HG03025 (cell line): Measurements from ENCODE around the gene RPL10.
A peak's percentile ranks its signal among the peaks of the same experiment; 100 is the strongest.

Experiments
- ATAC-seq: cut with Tn5 transposase; IDR thresholded peaks from one replicate; pipeline ENCODE4 v1.9.1; 2021; ENCODE audit warnings: mild to moderate bottlenecking, moderate library complexity; ENCODE audit not compliant: unreplicated experiment, low FRiP score

RPL10 gene

DNA sequence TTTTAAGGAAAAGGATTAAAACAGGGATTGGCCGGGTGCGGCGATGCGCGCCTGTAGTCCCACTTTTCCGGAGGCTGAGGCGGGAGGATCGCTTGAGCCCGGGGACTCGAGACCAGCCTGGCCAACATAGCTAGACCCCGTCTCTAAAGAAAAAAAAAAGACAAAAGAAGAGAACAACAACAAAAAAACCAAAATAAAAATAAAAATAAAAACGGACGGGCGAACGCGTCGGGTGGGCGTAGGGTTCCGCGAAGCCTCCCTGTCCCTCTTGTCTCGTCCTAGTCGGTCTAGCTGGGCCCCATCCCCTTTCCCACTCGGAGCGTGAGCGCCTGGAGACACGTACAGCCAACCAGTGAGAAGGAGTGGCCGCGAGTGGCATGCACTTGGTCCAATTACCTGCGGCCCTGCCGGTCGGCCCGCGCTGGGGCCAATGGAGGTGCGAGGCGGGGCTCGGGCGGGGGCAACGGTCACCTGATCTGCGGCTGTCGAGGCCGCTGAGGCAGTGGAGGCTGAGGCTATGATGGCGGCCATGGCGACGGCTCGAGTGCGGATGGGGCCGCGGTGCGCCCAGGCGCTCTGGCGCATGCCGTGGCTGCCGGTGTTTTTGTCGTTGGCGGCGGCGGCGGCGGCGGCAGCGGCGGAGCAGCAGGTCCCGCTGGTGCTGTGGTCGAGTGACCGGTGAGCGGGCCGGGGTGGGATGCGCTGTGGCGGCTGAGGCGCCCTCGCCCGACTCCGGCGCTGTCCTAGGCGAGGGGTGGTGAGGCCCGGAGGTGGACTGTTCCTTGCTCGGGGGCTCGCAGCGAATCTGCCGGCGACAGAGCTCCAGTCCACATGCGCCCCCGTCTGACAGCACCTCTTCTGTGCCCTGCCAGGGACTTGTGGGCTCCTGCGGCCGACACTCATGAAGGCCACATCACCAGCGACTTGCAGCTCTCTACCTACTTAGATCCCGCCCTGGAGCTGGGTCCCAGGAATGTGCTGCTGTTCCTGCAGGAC is 30.3 kb downstream of the RPL10 start, which contains the start of gene ATP6AP1:
ATP6AP1 (plus strand) TSS at position 502 of the 996 bp plus-strand sequence; CDS start at position 518, 16 bp downstream.
- ATAC-seq, result peak; percentile 86

DNA sequence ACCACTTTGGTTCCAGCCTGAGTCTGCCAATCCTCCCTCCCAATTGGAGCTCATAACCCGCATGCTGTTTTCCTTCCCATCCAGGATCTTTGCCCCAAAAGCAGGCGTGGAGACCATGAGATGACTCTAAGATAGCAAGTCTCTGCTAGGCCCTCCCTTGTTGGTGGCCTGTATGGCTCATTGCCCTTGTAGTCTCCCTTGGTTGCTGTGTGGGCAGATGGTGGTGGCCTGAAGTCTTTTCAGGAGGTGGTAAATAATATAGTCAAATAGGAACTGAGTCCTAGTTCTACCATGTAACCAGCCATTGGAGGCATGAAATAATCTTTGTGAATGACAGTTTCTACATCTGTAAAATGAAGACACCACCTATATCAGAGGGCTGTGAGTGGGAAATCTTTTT is 31.5 kb downstream of the RPL10 start:
- no peak for ATAC-seq

DNA sequence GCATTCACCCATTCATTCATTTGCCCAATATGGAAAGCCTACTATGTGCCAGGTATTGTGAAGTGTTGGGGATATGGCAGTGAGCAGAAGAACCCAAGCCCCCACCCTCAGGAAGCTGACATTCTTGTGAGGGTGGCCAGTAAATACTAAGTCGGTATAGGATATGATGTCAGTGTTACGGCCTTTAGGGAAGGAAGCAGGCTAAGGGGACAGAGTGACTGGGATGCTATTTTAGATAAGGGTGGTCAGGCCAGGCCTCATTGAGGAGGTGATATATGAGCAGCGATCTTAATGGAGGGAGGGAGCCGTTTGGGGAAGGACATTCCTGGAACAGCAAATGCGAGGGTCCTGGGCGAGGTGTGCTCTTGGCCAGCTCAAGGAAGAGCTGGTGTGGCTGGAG is 32.3 kb downstream of the RPL10 start:
- ATAC-seq, result no peak

DNA sequence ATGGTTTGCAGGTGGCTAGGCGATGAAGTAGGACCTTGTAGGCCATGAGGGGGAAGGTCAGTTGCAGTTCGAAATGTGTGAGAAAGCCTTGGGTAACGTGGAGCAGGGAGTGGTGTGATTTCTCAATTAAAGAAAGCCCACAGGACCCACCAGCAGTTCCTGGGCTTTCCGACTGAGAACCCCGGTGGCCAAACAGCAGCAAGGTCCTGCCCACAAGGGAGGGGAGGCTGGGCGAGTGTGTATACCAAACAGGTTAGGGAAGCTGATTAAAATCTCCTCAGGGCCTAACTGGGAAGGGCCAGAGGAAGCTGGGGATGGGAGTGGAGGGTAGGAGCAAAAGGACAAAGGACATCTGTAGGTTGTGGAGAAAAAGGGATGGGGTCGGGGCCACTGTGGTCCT is 32.7 kb downstream of the RPL10 start:
- no peak for ATAC-seq

DNA sequence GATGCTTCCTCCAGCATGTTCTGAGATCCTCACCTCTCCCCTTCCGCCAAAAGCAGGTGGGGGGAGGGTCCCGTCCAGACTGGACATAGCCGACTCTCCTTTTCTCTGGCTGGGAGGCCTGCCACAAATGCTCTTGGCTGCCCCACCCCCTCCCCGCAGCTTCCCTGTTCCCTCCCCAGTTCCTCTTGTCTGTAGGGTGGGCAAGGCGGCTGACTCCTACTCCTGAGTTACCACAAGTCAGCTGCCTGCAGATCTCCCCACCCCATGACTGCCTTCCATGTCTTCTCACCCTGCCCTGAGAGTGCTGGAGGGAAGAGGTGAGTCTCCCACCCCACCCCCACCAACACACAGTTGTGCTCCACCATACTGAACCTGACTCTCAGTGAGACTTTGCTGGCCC is 33.2 kb downstream of the RPL10 start:
- ATAC-seq, result no peak

DNA sequence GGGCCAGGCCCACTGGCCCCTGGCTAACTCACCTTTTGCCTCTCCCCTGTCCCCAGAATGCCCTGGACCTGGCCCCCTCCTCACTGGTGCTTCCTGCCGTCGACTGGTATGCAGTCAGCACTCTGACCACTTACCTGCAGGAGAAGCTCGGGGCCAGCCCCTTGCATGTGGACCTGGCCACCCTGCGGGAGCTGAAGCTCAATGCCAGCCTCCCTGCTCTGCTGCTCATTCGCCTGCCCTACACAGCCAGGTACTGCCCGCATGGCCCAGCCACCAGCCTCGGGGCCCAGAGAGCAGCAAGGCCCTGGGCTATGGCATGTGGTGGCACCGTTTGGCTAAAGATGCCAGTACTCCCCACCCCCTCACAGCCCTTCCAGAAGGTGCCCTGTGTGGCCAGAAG is 34.0 kb downstream of the RPL10 start:
- ATAC-seq, result no peak

DNA sequence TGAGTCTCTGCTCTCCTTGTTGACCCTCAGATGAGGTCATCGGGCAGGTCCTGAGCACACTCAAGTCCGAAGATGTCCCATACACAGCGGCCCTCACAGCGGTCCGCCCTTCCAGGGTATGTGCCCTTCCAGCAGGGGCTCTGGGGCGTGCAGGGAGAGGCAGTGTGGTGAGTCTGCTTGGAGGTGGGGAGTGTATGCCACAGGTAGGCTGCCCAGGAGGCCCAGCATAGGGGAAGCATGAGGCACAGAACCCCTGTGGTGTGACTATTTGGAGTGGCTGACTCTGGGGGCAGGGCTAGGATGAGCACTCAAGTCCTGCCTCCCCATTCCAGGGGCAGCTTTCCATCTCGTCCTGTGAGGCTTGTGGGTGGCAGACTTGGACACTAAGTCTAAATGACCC is 35.4 kb downstream of the RPL10 start:
- no peak for ATAC-seq

DNA sequence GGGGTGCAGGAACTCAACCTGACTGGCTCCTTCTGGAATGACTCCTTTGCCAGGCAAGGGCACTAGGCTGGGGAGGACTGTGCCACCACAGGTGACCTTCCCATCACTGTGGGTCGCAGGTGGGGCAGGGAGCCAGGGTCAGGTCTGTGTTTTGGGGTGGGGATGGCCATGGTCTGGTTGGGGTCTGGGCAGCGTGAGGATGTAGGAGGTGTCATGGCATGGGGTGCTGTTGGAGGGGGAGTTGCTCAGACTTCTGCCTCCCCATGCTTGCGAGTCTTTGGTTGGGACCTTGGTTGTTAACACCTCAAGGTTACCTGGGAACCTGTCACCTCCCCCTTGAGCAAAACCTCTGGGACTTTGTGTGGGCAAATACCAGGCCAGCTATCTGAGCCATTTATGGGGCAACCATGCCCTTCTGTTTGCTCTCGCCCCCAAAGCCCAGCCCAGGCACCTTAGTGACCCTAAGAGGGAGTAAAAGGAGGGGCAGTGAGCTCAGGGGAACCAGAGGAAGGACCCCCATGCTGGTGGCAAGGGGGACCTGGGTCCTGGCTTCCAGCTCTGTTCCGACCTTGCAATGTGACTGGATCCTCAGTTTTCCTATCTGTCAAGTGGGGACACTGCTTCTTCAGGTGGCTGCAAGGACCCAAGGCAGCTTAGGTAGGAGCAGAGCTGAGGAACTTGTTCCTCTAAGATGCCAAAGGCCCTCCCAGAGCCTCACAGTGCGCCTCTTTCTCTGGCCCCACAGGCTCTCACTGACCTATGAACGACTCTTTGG is 36.4 kb downstream of the RPL10 start:
- no peak for ATAC-seq

DNA sequence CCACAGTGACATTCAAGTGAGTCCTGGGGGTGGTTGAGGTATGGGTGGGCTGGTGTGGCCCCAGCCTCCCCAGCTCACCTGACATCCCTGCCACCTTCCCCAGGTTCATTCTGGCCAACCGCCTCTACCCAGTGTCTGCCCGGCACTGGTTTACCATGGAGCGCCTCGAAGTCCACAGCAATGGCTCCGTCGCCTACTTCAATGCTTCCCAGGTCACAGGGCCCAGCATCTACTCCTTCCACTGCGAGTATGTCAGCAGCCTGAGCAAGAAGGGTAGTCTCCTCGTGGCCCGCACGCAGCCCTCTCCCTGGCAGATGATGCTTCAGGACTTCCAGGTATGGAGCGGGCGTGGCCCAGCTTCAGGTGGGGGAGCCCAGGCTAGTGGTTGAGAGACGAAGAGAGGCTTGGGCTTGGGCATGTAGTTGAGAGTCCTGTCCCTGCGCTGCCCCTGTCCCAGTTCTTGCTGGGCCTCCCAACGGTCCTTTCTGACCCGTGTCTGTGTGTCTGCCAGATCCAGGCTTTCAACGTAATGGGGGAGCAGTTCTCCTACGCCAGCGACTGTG is 37.1 kb downstream of the RPL10 start:
- no peak for ATAC-seq

DNA sequence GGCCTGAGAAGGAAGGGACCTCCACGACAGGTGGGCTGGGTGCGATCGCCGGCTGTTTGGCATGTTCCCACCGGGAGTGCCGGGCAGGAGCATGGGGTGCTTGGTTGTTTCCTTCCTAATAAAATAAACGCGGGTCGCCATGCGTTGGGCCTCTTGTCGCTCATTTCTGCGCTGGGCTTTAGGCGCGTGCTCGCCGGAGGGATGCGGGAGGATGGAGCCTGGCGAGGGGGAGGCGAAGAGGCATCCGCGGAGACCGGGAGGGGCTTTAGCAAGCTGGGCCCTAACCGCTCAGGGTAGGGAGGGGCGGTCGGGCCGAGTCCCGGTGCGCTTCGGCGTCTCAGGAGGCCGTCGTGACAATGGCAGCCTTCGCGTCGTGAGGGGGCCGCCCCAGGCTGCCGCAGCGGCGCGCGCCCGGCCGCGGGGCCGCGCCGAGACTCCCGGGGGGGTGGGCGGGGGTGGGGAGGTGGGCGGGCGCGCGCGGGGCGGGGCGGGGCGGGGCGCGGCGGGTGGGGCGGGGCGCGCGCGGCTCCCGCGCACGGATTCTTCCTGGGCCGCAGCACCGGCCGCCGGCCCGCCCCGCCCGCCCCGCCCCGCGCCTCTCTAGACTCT is 38.3 kb downstream of the RPL10 start:
- no peak for ATAC-seq

DNA sequence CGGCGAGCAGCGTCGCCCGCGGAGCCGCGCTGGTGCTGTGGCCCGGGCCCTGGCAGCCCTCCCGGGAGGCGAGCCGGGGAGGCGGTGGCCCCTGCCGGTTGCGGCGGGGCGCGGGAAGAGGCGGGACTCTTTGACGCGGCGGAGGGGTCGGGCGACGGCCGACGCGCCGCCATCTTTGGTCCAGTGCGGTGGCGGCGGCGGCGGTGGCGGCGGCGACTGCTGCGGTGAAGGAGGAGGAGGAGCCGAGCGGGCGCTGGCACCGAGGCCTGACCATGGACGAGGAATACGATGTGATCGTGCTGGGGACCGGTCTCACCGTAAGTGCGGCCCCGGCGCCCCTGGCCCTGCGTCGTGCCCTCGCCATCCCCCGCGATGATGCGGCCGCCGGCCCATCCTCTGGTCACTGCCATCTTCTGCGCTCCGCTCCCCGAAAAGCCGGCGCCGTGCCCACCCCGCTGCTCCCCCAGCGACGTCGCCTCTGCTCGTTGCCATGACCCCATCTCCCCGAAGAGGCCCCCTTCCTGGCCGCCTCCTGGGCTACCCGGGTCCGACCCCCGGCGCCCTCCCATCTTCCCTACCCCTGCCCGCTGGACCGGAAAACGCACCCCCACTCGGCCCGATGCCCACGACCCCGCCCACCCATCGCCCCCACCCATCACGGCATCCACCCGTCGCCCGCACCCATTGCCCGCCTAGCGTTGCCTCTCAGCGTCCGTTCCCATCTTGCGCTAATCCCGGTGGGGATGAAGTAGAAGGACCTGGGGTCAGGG is 39.0 kb downstream of the RPL10 start, which contains the start of gene GDI1:
GDI1 (plus strand) TSS at position 172 of the 770 bp plus-strand sequence; CDS start at position 273, 101 bp downstream.
- ATAC-seq, result no peak

DNA sequence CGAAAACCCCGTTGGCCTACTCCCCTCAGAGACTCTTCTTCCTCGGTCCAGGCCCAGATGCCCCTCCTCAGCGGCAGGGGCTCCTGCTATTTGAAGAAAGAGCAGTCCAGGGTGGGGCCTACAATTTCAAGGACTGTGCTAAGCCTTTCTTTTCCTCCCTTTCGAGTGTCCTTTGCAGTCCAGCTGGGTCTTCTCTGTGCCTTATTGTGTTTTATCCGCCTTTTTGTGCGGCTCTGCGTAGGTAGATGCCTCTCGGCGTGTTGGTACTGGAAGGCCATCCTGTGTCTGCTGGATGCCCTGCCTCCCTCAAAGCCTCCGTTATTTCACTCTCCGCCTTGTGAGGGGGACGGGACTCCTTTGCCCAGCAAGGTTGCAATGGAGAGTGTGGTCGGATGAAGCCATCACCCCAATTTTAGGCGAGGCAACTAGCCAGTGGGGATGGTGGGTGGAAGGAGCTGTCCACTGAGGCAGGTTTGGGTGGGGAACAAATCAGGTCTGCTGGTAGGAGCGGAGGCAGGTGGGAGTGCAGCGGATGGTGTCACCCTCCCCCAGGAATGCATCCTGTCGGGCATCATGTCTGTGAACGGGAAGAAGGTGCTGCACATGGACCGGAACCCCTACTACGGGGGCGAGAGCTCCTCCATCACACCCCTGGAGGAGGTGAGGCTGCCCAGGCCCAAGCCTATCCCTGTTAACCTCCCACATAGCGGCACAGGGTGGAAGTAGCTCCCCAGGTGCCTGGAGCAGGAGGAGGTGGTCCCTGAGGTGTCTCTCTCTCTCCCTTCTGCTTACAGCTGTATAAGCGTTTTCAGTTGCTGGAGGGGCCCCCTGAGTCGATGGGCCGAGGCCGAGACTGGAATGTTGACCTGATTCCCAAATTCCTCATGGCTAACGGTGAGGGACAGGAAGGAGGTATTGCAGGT is 40.1 kb downstream of the RPL10 start:
- ATAC-seq, result no peak

DNA sequence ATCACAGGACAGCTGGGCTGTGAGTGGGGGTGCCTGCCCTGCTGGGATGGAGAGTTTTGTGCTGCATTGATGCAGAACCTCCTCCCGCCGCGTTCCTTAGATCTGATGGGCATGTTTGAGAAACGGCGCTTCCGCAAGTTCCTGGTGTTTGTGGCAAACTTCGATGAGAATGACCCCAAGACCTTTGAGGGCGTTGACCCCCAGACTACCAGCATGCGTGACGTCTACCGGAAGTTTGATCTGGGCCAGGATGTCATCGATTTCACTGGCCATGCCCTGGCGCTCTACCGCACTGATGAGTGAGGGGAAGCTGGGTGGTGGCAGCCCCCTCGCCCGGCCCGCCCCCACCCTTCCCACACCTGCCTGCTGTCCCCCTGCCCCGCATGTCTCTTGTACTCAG is 41.7 kb downstream of the RPL10 start:
- no peak for ATAC-seq

DNA sequence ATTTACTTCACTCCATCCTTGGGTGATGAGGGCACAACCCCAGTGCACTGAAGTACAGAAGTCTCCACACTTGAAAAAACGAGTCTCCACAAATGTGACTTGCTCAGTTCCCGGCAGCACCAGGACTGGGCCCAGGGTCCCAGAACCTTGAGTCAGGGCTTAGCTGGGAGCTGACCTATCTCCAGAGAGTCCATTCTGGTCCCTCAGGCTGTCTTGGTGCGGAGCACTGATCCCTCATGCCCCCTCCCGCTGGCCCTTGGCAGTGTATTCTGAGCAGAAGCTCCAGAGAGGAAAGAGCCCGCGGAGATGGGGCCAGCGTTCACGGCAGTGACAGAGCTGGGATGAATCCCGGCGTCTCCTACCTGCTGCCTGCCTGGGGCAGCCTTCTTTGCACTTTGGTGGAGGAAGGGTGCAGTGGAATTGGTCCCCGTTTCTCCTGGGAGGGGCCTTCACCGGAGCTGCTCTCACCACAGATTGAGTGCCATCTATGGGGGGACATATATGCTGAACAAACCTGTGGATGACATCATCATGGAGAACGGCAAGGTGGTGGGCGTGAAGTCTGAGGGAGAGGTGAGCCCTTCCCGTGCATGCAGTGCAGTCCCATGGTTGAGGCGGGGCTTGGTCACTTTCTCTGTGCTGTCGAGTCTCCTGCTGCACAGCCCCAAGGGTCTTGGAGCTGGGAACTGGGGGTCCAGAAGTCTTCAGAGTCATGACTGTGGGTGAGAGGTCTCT is 42.6 kb downstream of the RPL10 start:
- ATAC-seq, result no peak

DNA sequence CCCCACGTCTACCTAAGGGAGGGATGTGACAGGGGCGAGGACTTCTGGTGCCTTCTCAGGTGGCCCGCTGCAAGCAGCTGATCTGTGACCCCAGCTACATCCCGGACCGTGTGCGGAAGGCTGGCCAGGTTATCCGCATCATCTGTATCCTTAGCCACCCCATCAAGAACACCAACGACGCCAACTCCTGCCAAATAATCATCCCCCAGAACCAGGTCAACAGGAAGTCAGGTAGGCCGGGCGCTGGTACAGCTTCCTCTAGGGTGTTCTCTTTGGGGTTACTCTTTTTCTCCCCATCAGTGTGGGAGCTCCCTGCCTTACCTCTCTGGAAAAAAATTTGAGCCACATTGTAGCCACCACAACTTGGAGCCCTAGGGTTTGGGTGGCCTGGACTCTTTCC is 43.4 kb downstream of the RPL10 start:
- ATAC-seq, result no peak

DNA sequence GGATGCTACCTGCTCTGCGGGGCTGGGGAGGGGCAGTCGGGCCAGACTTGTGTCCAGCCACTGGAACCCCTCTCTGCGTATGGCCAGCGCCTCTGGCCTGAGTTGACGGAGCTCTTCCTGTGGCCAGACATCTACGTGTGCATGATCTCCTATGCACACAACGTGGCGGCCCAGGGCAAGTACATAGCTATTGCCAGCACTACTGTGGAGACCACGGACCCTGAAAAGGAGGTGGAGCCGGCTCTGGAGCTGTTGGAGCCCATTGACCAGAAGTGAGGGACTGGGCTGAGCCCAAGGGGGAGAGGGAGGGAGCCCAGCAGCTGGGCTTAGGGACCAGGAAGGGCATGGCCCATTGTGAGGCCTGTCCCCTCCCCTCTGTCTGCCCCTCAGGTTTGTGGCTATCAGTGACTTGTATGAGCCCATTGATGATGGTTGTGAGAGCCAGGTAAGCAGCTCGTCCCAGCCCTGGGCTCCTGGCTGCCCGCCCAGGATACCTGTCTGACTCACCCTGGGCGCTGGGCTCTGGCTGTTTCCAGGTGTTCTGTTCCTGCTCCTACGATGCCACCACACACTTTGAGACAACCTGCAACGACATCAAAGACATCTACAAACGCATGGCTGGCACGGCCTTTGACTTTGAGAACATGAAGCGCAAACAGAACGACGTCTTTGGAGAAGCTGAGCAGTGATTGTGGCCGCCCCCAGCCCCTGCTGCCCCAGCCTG is 44.0 kb downstream of the RPL10 start:
- no peak for ATAC-seq

DNA sequence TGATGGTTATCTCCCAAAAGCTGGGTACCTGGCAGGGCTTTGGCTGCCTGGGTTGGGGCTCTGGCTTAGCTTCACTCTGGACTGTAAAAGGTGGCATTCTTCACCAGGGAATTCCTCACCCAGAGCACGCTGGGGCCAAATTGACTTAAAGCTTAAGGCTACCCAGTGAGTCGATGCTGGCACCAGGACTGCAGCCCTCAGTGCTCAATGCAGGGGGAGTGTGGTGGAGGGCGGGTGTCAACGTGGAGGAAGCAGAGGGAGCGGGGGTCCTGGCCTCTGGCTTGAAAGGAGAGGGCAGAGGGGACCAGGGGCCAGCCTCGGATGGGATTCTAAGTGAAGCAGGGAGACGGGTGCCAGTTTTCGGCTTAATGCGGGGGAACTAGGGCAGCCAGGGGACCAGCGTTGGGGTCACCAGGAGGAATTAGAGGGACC is 45.3 kb downstream of the RPL10 start:
- no peak for ATAC-seq
